Measurements from ENCODE around the gene OR52E8. TPM values are rescaled to one million over a fixed set of nuclear protein-coding genes. Genes with fewer than 3 reads are reported as not detected.

The OR52E8 gene
- total and polyA plus RNA-seq, 10 donors: not detected

DNA sequence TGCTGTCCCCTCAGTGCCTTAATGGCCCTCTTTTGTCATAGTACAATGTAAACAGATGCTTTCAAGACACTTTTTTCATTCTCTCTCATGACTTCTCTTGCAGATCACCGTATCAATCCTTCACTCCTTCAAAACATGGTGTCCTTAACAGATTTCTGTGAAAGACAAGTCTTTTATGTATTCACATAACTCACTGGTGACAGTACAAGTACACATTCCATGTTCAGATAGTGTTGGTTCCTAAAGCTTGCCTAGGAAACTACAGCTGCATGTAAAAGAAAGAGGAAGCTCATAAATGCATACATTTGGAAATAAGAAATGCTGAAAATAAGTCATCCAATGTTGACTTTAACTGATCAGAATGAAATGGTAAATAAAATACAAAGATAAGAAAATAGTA lies 10.8 kb downstream of the OR52E8 start:
- TF ChIP-seq POLR2AphosphoS5 (IDR thresholded peaks at IDR 0.05): no peak
- TF ChIP-seq, protein P1, sequence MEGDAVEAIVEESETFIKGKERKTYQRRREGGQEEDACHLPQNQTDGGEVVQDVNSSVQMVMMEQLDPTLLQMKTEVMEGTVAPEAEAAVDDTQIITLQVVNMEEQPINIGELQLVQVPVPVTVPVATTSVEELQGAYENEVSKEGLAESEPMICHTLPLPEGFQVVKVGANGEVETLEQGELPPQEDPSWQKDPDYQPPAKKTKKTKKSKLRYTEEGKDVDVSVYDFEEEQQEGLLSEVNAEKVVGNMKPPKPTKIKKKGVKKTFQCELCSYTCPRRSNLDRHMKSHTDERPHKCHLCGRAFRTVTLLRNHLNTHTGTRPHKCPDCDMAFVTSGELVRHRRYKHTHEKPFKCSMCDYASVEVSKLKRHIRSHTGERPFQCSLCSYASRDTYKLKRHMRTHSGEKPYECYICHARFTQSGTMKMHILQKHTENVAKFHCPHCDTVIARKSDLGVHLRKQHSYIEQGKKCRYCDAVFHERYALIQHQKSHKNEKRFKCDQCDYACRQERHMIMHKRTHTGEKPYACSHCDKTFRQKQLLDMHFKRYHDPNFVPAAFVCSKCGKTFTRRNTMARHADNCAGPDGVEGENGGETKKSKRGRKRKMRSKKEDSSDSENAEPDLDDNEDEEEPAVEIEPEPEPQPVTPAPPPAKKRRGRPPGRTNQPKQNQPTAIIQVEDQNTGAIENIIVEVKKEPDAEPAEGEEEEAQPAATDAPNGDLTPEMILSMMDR (IDR thresholded peaks at IDR 0.05 in 8 of 11, conservative IDR thresholded peaks at IDR 0.05 in 3 of 11): no peak
- no peak for TF ChIP-seq POLR2A (IDR thresholded peaks at IDR 0.05)
- 20 to 39% (median 31%) methylated on average over 1 of the region's 1 CpG for WGBS, 5 donors
- Histone ChIP-seq H3K4me1 (no peaks in the 10 kb centered on the region), H3K4me3 (no peak overlapping the region), H3K27ac (no peak overlapping the region), H3K9me3 (peaks cover 0 to 1% (median 0%) of the 10 kb centered on the region in 8 donors), H3K36me3 (no peaks in the 10 kb centered on the region), H3K27me3 (replicated peaks in 1 of 7) (no peaks in the 10 kb centered on the region)
- intact Hi-C loops (cut with DNase I; ENCODE audit: low total_unique reads): no loop called here
- no peak for DNase-seq

DNA sequence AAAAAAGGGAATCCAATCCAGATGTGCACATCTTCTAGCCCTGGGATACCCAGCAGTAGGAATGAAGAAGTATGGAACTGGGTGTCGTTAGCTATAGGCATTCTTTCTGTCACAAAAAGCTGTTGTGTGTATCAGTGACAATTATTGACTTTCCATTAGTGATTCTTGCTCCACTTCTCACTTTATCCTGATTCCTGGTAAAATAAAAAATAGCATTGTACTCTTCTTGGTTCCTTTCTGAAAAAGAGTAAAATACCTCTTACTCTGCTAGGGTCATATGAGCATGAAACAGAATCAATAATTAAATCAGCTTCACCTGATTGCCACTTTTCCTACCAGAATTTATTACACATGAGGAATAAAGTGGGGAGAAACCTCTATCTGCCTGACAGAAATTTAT lies 15.7 kb downstream of the OR52E8 start, which contains the start of gene OR52E6:
Gene OR52E6 (minus strand): TSS at position 101 of the 400 bp plus-strand sequence. CDS start 0 bp downstream, at position 101.
- intact Hi-C loops (cut with DNase I; ENCODE audit: low total_unique reads): no loop called here
- no peak within 1 kb of the TSS for H3K4me3 ChIP-seq
- 7 to 87% (median 44%) methylated on average over 1 of the region's 1 CpG for WGBS, 5 donors
- no peak within 1 kb of the TSS for H3K27ac ChIP-seq
- TF ChIP-seq POLR2AphosphoS5 (IDR thresholded peaks at IDR 0.05) (no peak), POLR2A (IDR thresholded peaks at IDR 0.05) (no peak)
- TF ChIP-seq, protein P1 (IDR thresholded peaks at IDR 0.05 in 8 of 11, conservative IDR thresholded peaks at IDR 0.05 in 3 of 11): no peak
- peaks cover 0 to 6% (median 0%) of the 10 kb centered on the region in 7 donors for H3K27me3 ChIP-seq (replicated peaks in 1 of 7)
- H3K9me3 ChIP-seq: peaks cover 0 to 3% (median 0%) of the 10 kb centered on the region in 8 donors
- no peaks in the 10 kb centered on the region for H3K4me1 ChIP-seq
- H3K36me3 ChIP-seq: no peaks in the 10 kb centered on the region
- DNase-seq: no peak

DNA sequence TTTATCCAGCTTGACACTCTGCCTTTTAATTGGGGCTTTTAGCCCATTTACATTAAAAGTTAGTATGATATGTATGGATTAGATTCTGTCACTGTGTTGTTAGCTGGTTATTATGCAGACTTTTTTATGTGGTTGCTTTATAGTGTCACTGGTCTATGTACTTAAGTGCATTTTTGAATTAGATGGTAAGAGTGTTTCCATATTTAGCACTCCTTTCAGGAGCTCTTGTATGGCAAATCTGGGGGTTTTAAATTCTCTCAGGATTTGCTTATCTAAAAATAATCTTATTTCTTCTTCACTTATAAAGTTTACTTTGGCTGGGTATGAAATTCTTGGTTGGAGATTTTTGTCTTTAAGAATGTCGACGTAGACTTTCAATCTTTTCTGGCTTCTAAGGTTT lies 19.8 kb downstream of the OR52E8 start:
- Histone ChIP-seq H3K36me3 (no peaks in the 10 kb centered on the region), H3K4me3 (no peak overlapping the region), H3K4me1 (no peaks in the 10 kb centered on the region), H3K9me3 (peaks cover 0 to 3% (median 0%) of the 10 kb centered on the region in 8 donors), H3K27me3 (replicated peaks in 1 of 7) (peaks cover 0 to 6% (median 0%) of the 10 kb centered on the region in 7 donors), H3K27ac (no peak overlapping the region)
- TF ChIP-seq, protein P1 (IDR thresholded peaks at IDR 0.05 in 8 of 11, conservative IDR thresholded peaks at IDR 0.05 in 3 of 11): no peak
- TF ChIP-seq POLR2A (IDR thresholded peaks at IDR 0.05) (no peak), POLR2AphosphoS5 (IDR thresholded peaks at IDR 0.05) (no peak)
- intact Hi-C loops (cut with DNase I; ENCODE audit: low total_unique reads): no loop called here
- DNase-seq: no peak
- 91 to 95% (median 94%) methylated on average over 2 of the region's 2 CpGs for WGBS, 5 donors

DNA sequence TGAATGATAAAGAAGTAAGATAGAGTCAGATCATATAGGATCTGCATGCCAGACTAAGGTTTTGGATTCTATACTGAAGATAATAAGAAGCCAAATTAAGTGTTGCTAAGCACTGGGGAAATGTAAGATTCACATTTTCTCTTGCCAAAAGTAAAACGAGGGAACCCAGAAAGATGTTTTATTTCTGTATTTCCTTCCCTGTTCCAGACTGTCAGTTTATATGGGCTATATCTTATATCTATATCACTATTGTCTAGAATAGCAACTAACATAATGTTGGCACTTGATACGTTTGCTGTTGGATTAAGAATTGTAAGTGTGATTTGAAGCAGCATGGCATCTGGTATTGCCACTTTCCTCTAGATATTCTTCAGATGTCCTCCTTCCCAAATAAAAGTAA lies 24.0 kb downstream of the OR52E8 start:
- Histone ChIP-seq H3K4me1 (no peaks in the 10 kb centered on the region), H3K9me3 (no peaks in the 10 kb centered on the region), H3K4me3 (no peak overlapping the region), H3K27ac (no peak overlapping the region), H3K36me3 (no peaks in the 10 kb centered on the region), H3K27me3 (replicated peaks in 1 of 7) (peaks cover 0 to 1% (median 0%) of the 10 kb centered on the region in 7 donors)
- 35 to 50% (median 48%) methylated on average over 2 of the region's 2 CpGs for WGBS, 5 donors
- TF ChIP-seq, protein P1 (IDR thresholded peaks at IDR 0.05 in 8 of 11, conservative IDR thresholded peaks at IDR 0.05 in 3 of 11): no peak
- no peak for TF ChIP-seq POLR2AphosphoS5 (IDR thresholded peaks at IDR 0.05)
- intact Hi-C loops (cut with DNase I; ENCODE audit: low total_unique reads): no loop called here
- DNase-seq: no peak

Data from spleen (tissue), 11 donors.